Ishikawa (cell line): ENCODE data around the gene ERBB2.
A peak's percentile ranks its signal among the peaks of the same experiment; 100 is the strongest.

Source experiments
- CEBPB ChIP-seq: IDR thresholded peaks from 2 replicates; pipeline ENCODE4 v1.6.1; 2012
- CREB1 ChIP-seq: IDR thresholded peaks from 2 replicates; pipeline ENCODE4 v1.6.1; 2012; ENCODE audit warnings: low read depth
- EGR1 ChIP-seq: IDR thresholded peaks from 2 replicates; pipeline ENCODE4 v1.6.1; 2012
- EP300 ChIP-seq: IDR thresholded peaks from 2 replicates; pipeline ENCODE4 v1.6.1; 2012; ENCODE audit warnings: borderline replicate concordance
- FOXM1 ChIP-seq: IDR thresholded peaks from 2 replicates; pipeline ENCODE4 v1.6.1; 2012; ENCODE audit warnings: low read depth, borderline replicate concordance
- MAX ChIP-seq: IDR thresholded peaks from 2 replicates; pipeline ENCODE4 v1.6.1; 2012
- NFIC ChIP-seq: IDR thresholded peaks from 2 replicates; pipeline ENCODE4 v1.6.1; 2012
- RAD21 ChIP-seq: IDR thresholded peaks from 2 replicates; pipeline ENCODE4 v1.6.1; 2012; ENCODE audit warnings: low read depth
- TAF1 ChIP-seq: IDR thresholded peaks from 2 replicates; pipeline ENCODE4 v1.6.1; 2012; ENCODE audit warnings: low read depth, mild to moderate bottlenecking
- TCF12 ChIP-seq: IDR thresholded peaks from 2 replicates; pipeline ENCODE4 v1.6.1; 2012; ENCODE audit warnings: low read depth
- TEAD4 ChIP-seq: IDR thresholded peaks from 2 replicates; pipeline ENCODE4 v1.6.1; 2012
- YY1 ChIP-seq: IDR thresholded peaks from 2 replicates; pipeline ENCODE4 v1.6.1; 2012; ENCODE audit warnings: low read depth
- ZBTB7A ChIP-seq: IDR thresholded peaks from 2 replicates; pipeline ENCODE4 v1.6.1; 2012; ENCODE audit warnings: low read depth
- TF ChIP-seq, protein P1 (sequence below): IDR thresholded peaks from 2 replicates; pipeline ENCODE4 v1.6.1; 2012; ENCODE audit warnings: low read depth, mild to moderate bottlenecking
- TF ChIP-seq, protein P2 (sequence below): IDR thresholded peaks from 2 replicates; pipeline ENCODE4 v1.6.1; 2012

ERBB2 gene

DNA sequence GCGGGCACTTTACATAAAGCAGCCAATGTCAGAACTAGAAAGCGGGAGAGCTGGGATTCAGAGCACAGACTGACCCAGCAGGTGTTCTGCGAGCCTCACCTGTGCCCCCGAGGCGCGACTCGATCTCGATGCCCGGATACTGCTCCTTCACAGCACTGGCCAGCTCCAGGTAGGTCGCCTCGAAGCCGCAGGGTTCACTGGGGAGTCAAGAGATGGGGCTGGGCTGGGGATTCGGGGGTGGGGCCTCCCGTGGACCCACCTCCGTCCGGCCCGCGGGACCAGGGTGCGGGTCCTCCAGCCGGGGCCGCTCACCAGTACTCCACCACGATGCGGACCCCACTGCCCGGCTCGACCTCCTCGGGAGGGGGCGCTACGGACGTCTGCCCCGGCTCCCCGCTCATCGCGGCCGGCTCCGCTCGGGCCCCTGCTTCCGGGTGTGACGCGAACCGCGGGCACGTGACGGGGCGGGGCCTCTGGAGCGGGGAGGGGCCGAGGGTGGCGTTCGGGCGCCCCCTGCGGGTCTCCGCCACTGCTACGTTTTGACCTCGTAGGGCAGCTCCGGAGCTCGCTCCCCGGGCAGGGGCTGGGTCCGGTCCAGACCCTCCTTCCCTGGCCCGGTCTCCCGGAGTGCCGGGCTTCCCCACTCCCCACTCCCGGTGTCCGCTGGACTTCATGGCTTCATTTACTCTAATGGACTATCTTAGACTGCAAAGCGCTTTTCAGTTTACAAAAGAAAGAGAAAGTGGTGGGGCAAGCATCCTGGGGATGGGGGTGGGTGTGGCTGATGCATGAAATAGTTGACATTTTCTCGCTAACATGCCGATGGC, 30.4 kb downstream of the ERBB2 start, which contains the start of gene MIEN1:
Gene MIEN1, minus strand, starts transcription at position 438 of the 827 bp plus-strand sequence. Its CDS starts 37 bp downstream, at position 401.
- TF ChIP-seq, protein P1, sequence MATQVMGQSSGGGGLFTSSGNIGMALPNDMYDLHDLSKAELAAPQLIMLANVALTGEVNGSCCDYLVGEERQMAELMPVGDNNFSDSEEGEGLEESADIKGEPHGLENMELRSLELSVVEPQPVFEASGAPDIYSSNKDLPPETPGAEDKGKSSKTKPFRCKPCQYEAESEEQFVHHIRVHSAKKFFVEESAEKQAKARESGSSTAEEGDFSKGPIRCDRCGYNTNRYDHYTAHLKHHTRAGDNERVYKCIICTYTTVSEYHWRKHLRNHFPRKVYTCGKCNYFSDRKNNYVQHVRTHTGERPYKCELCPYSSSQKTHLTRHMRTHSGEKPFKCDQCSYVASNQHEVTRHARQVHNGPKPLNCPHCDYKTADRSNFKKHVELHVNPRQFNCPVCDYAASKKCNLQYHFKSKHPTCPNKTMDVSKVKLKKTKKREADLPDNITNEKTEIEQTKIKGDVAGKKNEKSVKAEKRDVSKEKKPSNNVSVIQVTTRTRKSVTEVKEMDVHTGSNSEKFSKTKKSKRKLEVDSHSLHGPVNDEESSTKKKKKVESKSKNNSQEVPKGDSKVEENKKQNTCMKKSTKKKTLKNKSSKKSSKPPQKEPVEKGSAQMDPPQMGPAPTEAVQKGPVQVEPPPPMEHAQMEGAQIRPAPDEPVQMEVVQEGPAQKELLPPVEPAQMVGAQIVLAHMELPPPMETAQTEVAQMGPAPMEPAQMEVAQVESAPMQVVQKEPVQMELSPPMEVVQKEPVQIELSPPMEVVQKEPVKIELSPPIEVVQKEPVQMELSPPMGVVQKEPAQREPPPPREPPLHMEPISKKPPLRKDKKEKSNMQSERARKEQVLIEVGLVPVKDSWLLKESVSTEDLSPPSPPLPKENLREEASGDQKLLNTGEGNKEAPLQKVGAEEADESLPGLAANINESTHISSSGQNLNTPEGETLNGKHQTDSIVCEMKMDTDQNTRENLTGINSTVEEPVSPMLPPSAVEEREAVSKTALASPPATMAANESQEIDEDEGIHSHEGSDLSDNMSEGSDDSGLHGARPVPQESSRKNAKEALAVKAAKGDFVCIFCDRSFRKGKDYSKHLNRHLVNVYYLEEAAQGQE, result no peak
- TF ChIP-seq RAD21, result peak; percentile 63; the same call in 1 of the 2 replicates
- no peak for TF ChIP-seq TEAD4
- peak; percentile 84 for TF ChIP-seq CREB1
- TF ChIP-seq ZBTB7A, result peak; percentile 94
- peak; percentile 63 for TF ChIP-seq MAX
- peak; percentile 59; the same call in 1 of the 2 replicates for TF ChIP-seq TAF1
- TF ChIP-seq EP300, result 0 out of 2 replicates have a peak, but pooled peaks have one; percentile 22
- TF ChIP-seq EGR1, result 0 out of 2 replicates have a peak, but pooled peaks have one; percentile 17
- TF ChIP-seq, protein P2, sequence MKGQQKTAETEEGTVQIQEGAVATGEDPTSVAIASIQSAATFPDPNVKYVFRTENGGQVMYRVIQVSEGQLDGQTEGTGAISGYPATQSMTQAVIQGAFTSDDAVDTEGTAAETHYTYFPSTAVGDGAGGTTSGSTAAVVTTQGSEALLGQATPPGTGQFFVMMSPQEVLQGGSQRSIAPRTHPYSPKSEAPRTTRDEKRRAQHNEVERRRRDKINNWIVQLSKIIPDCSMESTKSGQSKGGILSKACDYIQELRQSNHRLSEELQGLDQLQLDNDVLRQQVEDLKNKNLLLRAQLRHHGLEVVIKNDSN, result peak; percentile 99

GRCh38 chr17:39732586-39732985, 32.7 kb downstream of the ERBB2 start:
- TF ChIP-seq NFIC, result no peak
- no peak for TF ChIP-seq ZBTB7A
- TF ChIP-seq CREB1, result no peak
- no peak for TF ChIP-seq MAX
- TF ChIP-seq TEAD4, result no peak
- no peak for TF ChIP-seq EGR1
- no peak for TF ChIP-seq FOXM1
- TF ChIP-seq, protein P2, result no peak
- TF ChIP-seq EP300, result no peak
- TF ChIP-seq TCF12, result no peak
- TF ChIP-seq YY1, result no peak
- no peak for TF ChIP-seq RAD21
- no peak for TF ChIP-seq CEBPB
- no peak for TF ChIP-seq TAF1
- TF ChIP-seq, protein P1, result no peak

GRCh38 chr17:39735882-39736281, 36.0 kb downstream of the ERBB2 start:
- TF ChIP-seq TCF12, result no peak
- TF ChIP-seq FOXM1, result no peak

DNA sequence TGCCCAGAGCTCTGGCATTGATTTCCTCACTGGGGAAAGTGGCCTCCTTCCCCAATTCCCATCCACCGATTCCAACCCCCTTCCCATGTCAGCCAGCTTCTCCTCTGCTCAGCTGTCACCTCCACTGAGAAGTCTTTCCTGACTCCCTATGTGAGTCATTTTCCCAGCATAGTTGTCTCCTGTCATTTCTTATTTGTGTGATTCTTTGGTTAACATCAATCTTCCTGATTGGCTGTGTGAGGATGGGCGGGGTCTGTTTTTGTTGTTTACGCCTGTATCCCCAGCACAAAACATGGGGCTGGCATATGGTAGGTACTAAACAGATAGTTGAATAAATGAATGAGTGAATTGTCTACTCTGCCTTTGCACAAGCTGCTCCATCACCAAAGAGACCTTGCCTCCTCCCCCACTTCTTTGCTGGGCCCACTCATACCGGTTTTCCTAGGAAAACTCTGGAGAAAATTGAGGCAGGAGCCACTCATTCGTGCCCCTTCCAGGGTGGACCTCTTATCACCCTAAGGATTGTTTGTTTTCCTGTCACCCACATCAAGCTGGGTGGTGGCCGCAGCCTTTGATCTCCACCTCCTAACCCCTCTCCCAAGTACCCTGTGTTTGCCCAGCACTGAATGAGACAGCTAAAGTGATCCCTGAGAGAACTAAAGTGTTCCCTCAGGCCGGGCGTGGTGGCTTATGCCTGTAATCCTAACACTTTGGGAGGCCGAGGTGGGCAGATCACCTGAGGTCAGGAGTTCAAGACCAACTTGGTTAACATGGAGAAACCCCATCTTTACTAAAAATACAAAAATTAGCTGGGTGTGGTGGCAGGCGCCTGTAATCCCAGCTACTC, 36.7 kb downstream of the ERBB2 start:
- TF ChIP-seq EGR1 (no peak), CEBPB (no peak), TEAD4 (no peak)

GRCh38 chr17:39737206-39737759, 37.4 kb downstream of the ERBB2 start:
- TF ChIP-seq TEAD4 (no peak), TAF1 (no peak), MAX (no peak), RAD21 (no peak), NFIC (no peak), EGR1 (no peak), EP300 (no peak), CEBPB (no peak), ZBTB7A (no peak), CREB1 (no peak)
- TF ChIP-seq, protein P2, result no peak
